Gastrocnemius medialis (tissue), 4 donors: ENCODE results near the gene EIF5. TPM values are rescaled to one million over a fixed set of nuclear protein-coding genes. Genes with fewer than 3 reads are reported as not detected.
A peak's percentile ranks its signal among the peaks of the same experiment; 100 is the strongest.

ENCODE experiments used
- ATAC-seq, 2 donors: fragments of 150-250 bp; one replicate each; pipeline ENCODE4 v1.9.1; 2016
- DNase-seq, 2 donors: peaks; one replicate each; pipeline ENCODE4 v3.0.0-alpha.2; 2019
- H3K27ac ChIP-seq, 4 donors: fragments of 200-600 bp; sonication (generic); 1 replicate in 1 of 4; 2 replicates in 3 of 4; pipeline ENCODE4 v1.5.1; 2016 to 2018; ENCODE audit warnings: mild to moderate bottlenecking in 2 of 4, moderate library complexity in 1 of 4
- H3K27me3 ChIP-seq, 3 donors: fragments of 200-600 bp; sonication (generic) in 2 of 3; 1 replicate in 1 of 3; 2 replicates in 2 of 3; pipeline versions ENCODE4 v1.5.1 to v1.6.0; 2016 to 2019; ENCODE audit warnings: mild to moderate bottlenecking in 1 of 3, moderate library complexity in 1 of 3
- H3K36me3 ChIP-seq, 2 donors: fragments of 200-600 bp; sonication (generic) in 1 of 2; one replicate each; pipeline ENCODE4 v1.5.1; 2017 to 2018
- H3K4me1 ChIP-seq, 2 donors: fragments of 200-600 bp; sonication (generic) in 1 of 2; one replicate each; pipeline ENCODE4 v1.5.1; 2016 to 2017; ENCODE audit warnings: mild to moderate bottlenecking in 2 of 2
- H3K4me3 ChIP-seq, 4 donors: fragments of 200-600 bp; sonication (generic) in 3 of 4; 1 replicate in 1 of 4; 2 replicates in 3 of 4; pipeline ENCODE4 v1.5.1; 2016 to 2019; ENCODE audit warnings: mild to moderate bottlenecking in 2 of 4
- H3K9me3 ChIP-seq, 3 donors: fragments of 200-600 bp; sonication (generic) in 2 of 3; 1 replicate in 1 of 3; 2 replicates in 2 of 3; pipeline ENCODE4 v1.5.1; 2016 to 2019
- CTCF ChIP-seq, 5 experiments: fragments of 450-650 bp in 3 of 5; fragments of 200-600 bp in 2 of 5; sonication (generic) in 2 of 5; IDR thresholded peaks in 4 of 5; conservative IDR thresholded peaks in 1 of 5; 1 replicate in 4 of 5; 2 replicates in 1 of 5; pipeline ENCODE4 v1.5.1; 2016 to 2019; ENCODE audit warnings: antibody characterized with exemption in 5 of 5, mild to moderate bottlenecking in 3 of 5, moderate library complexity in 3 of 5
- POLR2A ChIP-seq, 2 donors: fragments of 450-650 bp; IDR thresholded peaks; one replicate each; pipeline ENCODE4 v1.6.1; 2017; ENCODE audit warnings: antibody characterized with exemption in 2 of 2, mild to moderate bottlenecking in 2 of 2, moderate library complexity in 2 of 2
- in situ Hi-C, 4 donors: fragments of 200-750 bp; cut with MboI; loops; one replicate each; pipeline versions ENCODE4 v1.15.0 to v1.8.0; 2017; ENCODE audit warnings: low sequenced_read_pairs in 4 of 4
- intact Hi-C: fragments of 100-400 bp; cut with DNase I; formaldehyde crosslinking; loops from one replicate; pipeline ENCODE4 v1.15.1; 2023; ENCODE audit warnings: low total_unique reads
- total RNA-seq, 4 donors: library from RNA; depleted of rRNA; stranded (reverse); fragments of >200 nt; gene quantifications; one replicate each; pipeline versions ENCODE4 v1.1.0 to v1.2.3, GENCODE V29; 2016

The EIF5 gene
- total RNA-seq, 4 donors from 2014 or later: 313 to 538 (median 374) TPM

GRCh38 chr14:103390605-103391004, 56.6 kb downstream of the EIF5 start:
- ATAC-seq (no peak), DNase-seq (no peak)
- no peaks in the 10 kb centered on the region for H3K9me3 ChIP-seq
- intact Hi-C loops: loop anchor here (5.0 to 10.0 kb wide), 2 partner anchors 97 to 324 kb away; partner anchors contain the start of genes XRCC3 and ZFYVE21
- peak overlapping the region; percentile 5 to 83 (median 24) for H3K27ac ChIP-seq
- H3K4me3 ChIP-seq: no peak overlapping the region
- peaks cover 54 to 66% of the 10 kb centered on the region in 2 donors for H3K4me1 ChIP-seq
- H3K36me3 ChIP-seq: no peaks in the 10 kb centered on the region
- TF ChIP-seq CTCF (IDR thresholded peaks at IDR 0.05 in 4 of 5, conservative IDR thresholded peaks at IDR 0.05 in 1 of 5) (no peak), POLR2A (IDR thresholded peaks at IDR 0.05) (no peak)
- H3K27me3 ChIP-seq: no peaks in the 10 kb centered on the region
- in situ Hi-C loops: loop anchor here in 1 of 4 donors (10.0 kb wide), 1 partner anchor 56 kb away; the partner anchor contains the start of gene EIF5

GRCh38 chr14:103391048-103391447, 57.0 kb downstream of the EIF5 start:
- H3K27ac ChIP-seq: peak overlapping the region in 3 of 4 donors; percentile 5 to 83 (median 32)
- ATAC-seq (no peak), DNase-seq (no peak)
- in situ Hi-C loops (loop anchor here in 1 of 4 donors (10.0 kb wide), 1 partner anchor 56 kb away; the partner anchor contains the start of gene EIF5), intact Hi-C loops (loop anchor here (5.0 to 10.0 kb wide), 2 partner anchors 96 to 324 kb away; partner anchors contain the start of genes XRCC3 and ZFYVE21)
- no peaks in the 10 kb centered on the region for H3K36me3 ChIP-seq
- H3K4me1 ChIP-seq: peaks cover 58 to 70% of the 10 kb centered on the region in 2 donors
- no peaks in the 10 kb centered on the region for H3K9me3 ChIP-seq
- H3K27me3 ChIP-seq: no peaks in the 10 kb centered on the region
- TF ChIP-seq POLR2A (IDR thresholded peaks at IDR 0.05): no peak
- TF ChIP-seq CTCF (IDR thresholded peaks at IDR 0.05 in 4 of 5, conservative IDR thresholded peaks at IDR 0.05 in 1 of 5): peak; percentile 34 to 57 (median 40)
- H3K4me3 ChIP-seq: no peak overlapping the region

- in situ Hi-C loops: loop anchor here in 1 of 4 donors (10.0 kb wide), 1 partner anchor 57 kb away; the partner anchor contains the start of gene EIF5
- ATAC-seq: no peak
- no peak for DNase-seq
- no peak overlapping the region for H3K4me3 ChIP-seq
- H3K9me3 ChIP-seq: no peaks in the 10 kb centered on the region
- peak overlapping the region; percentile 83 to 88 (median 86) for H3K27ac ChIP-seq
- no peaks in the 10 kb centered on the region for H3K36me3 ChIP-seq
- intact Hi-C loops: loop anchor here (5.0 to 10.0 kb wide), 2 partner anchors 95 to 323 kb away; partner anchors contain the start of genes XRCC3 and ZFYVE21
- H3K27me3 ChIP-seq: no peaks in the 10 kb centered on the region
- TF ChIP-seq CTCF (IDR thresholded peaks at IDR 0.05 in 4 of 5, conservative IDR thresholded peaks at IDR 0.05 in 1 of 5): no peak
- peaks cover 66 to 77% of the 10 kb centered on the region in 2 donors for H3K4me1 ChIP-seq
Measured at GRCh38 chr14:103392106-103392505, 58.1 kb downstream of the EIF5 start.

- H3K36me3 ChIP-seq: no peaks in the 10 kb centered on the region
- in situ Hi-C loops: loop anchor here in 1 of 4 donors (10.0 kb wide), 1 partner anchor 58 kb away; the partner anchor contains the start of gene EIF5
- no peak overlapping the region for H3K4me3 ChIP-seq
- no peaks in the 10 kb centered on the region for H3K9me3 ChIP-seq
- ATAC-seq (no peak), DNase-seq (no peak)
- peak overlapping the region; percentile 83 to 88 (median 86) for H3K27ac ChIP-seq
- H3K4me1 ChIP-seq: peaks cover 68 to 77% of the 10 kb centered on the region in 2 donors
- no peaks in the 10 kb centered on the region for H3K27me3 ChIP-seq
- no peak for TF ChIP-seq POLR2A (IDR thresholded peaks at IDR 0.05)
- TF ChIP-seq CTCF (IDR thresholded peaks at IDR 0.05 in 4 of 5, conservative IDR thresholded peaks at IDR 0.05 in 1 of 5): no peak
- intact Hi-C loops: loop anchor here (5.0 to 10.0 kb wide), 2 partner anchors 95 to 322 kb away; partner anchors contain the start of genes XRCC3 and ZFYVE21
Measured at GRCh38 chr14:103392572-103392971, 58.5 kb downstream of the EIF5 start.
